Parathyroid adenoma (tissue), 2 donors: ENCODE measurements around the gene SLC2A10.

Source experiments
- H2AFZ ChIP-seq: fragments of 300-600 bp; sonication (generic); one replicate; pipeline ENCODE4 v1.7.0; 2017; ENCODE audit warnings: antibody characterized with exemption, mild to moderate bottlenecking
- H3K27ac ChIP-seq: fragments of 300-600 bp; sonication (generic); one replicate; pipeline ENCODE4 v1.7.0; 2017
- H3K27me3 ChIP-seq: fragments of 300-600 bp; sonication (generic); one replicate; pipeline ENCODE4 v1.7.0; 2017; ENCODE audit warnings: low read length; ENCODE audit not compliant: control insufficient read depth, insufficient read depth
- H3K36me3 ChIP-seq: fragments of 300-600 bp; sonication (generic); one replicate; pipeline ENCODE4 v1.7.0; 2017; ENCODE audit warnings: low read length; ENCODE audit not compliant: control insufficient read depth, insufficient read depth
- H3K4me1 ChIP-seq: fragments of 300-600 bp; sonication (generic); one replicate; pipeline ENCODE4 v1.7.0; 2017; ENCODE audit warnings: control low read depth
- H3K4me2 ChIP-seq: fragments of 300-600 bp; sonication (generic); one replicate; pipeline ENCODE4 v1.7.0; 2017; ENCODE audit warnings: low read length
- H3K4me3 ChIP-seq: fragments of 300-600 bp; sonication (generic); one replicate; pipeline ENCODE4 v1.7.0; 2017; ENCODE audit warnings: low read depth, low read length
- H3K79me2 ChIP-seq: fragments of 300-600 bp; sonication (generic); one replicate; pipeline ENCODE4 v1.7.0; 2017; ENCODE audit warnings: control low read depth
- H3K9ac ChIP-seq: fragments of 300-600 bp; sonication (generic); one replicate; pipeline ENCODE4 v1.7.0; 2017; ENCODE audit warnings: mild to moderate bottlenecking
- H3K9me3 ChIP-seq: fragments of 300-600 bp; sonication (generic); one replicate; pipeline ENCODE4 v1.7.0; 2017; ENCODE audit warnings: low read length; ENCODE audit not compliant: control insufficient read depth
- CTCF ChIP-seq: fragments of 300-600 bp; sonication (generic); IDR thresholded peaks from one replicate; pipeline ENCODE4 v1.7.0; 2017; ENCODE audit warnings: antibody characterized with exemption, mild to moderate bottlenecking
- donor health status: primary hyperparathyroidism.

Gene SLC2A10

GRCh38 chr20:46724343-46724959, 15.0 kb downstream of the SLC2A10 start:
- TF ChIP-seq CTCF = no peak
- H3K9ac ChIP-seq = no peak overlapping the region
- no peak overlapping the region for H2AFZ ChIP-seq

GRCh38 chr20:46725186-46726165, 16.0 kb downstream of the SLC2A10 start:
- TF ChIP-seq CTCF = no peak
- no peak overlapping the region for H3K27ac ChIP-seq
- H3K36me3 ChIP-seq = no peaks in the 10 kb centered on the region
- no peak overlapping the region for H3K4me3 ChIP-seq
- no peaks in the 10 kb centered on the region for H3K4me1 ChIP-seq
- H3K9me3 ChIP-seq = no peaks in the 10 kb centered on the region
- H3K27me3 ChIP-seq = no peaks in the 10 kb centered on the region
- H3K4me2 ChIP-seq = no peak overlapping the region
- H2AFZ ChIP-seq = no peak overlapping the region
- H3K79me2 ChIP-seq = no peaks in the 10 kb centered on the region
- no peak overlapping the region for H3K9ac ChIP-seq

More at GRCh38 chr20:46724343-46724959, 15.0 kb downstream of the SLC2A10 start:
- no peaks in the 10 kb centered on the region for H3K4me1 ChIP-seq
- H3K79me2 ChIP-seq = no peaks in the 10 kb centered on the region
- no peaks in the 10 kb centered on the region for H3K36me3 ChIP-seq
- H3K4me2 ChIP-seq = no peak overlapping the region
- no peaks in the 10 kb centered on the region for H3K9me3 ChIP-seq
- no peak overlapping the region for H3K27ac ChIP-seq
- H3K4me3 ChIP-seq = no peak overlapping the region
- no peaks in the 10 kb centered on the region for H3K27me3 ChIP-seq

GRCh38 chr20:46731770-46732169, 22.3 kb downstream of the SLC2A10 start:
- H3K4me3 ChIP-seq = no peak overlapping the region
- H3K27me3 ChIP-seq = no peaks in the 10 kb centered on the region
- no peak overlapping the region for H3K9ac ChIP-seq
- no peak overlapping the region for H2AFZ ChIP-seq
- H3K27ac ChIP-seq = no peak overlapping the region
- no peaks in the 10 kb centered on the region for H3K4me1 ChIP-seq
- H3K9me3 ChIP-seq = no peaks in the 10 kb centered on the region
- H3K79me2 ChIP-seq = no peaks in the 10 kb centered on the region
- no peaks in the 10 kb centered on the region for H3K36me3 ChIP-seq
- TF ChIP-seq CTCF = no peak
- H3K4me2 ChIP-seq = no peak overlapping the region

DNA sequence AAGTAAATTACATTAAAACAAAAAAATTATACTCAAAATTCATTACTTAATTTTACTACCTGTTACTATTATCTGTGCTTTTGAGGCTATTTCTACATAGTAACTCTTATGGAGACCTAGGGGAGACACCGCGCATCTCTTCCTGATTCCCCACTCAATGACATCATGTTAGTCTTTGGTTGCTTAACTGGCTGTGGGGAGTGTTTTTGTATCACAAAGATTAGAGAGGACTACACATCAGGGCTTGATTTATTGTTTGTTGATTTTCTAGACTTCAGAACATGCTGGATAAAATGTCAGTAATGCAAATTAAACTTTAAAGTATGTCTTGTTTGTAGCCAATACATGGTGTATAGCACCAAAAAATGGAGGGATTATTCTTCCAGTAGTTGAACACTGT, 26.0 kb downstream of the SLC2A10 start:
- Histone ChIP-seq H3K9me3 (no peaks in the 10 kb centered on the region), H3K27ac (no peak overlapping the region), H3K79me2 (no peaks in the 10 kb centered on the region), H3K27me3 (no peaks in the 10 kb centered on the region), H3K4me1 (peaks cover 3% of the 10 kb centered on the region), H2AFZ (no peak overlapping the region), H3K4me3 (no peak overlapping the region), H3K9ac (no peak overlapping the region), H3K4me2 (no peak overlapping the region), H3K36me3 (no peaks in the 10 kb centered on the region)
- TF ChIP-seq CTCF = no peak
